ENCODE data around the gene B4GALT3. TPM values are rescaled to one million over a fixed set of nuclear protein-coding genes. Genes with fewer than 3 reads are reported as not detected.

The B4GALT3 gene
- total RNA-seq, 2 experiments from 2014 or later = 56.4 to 58.9 TPM

DNA sequence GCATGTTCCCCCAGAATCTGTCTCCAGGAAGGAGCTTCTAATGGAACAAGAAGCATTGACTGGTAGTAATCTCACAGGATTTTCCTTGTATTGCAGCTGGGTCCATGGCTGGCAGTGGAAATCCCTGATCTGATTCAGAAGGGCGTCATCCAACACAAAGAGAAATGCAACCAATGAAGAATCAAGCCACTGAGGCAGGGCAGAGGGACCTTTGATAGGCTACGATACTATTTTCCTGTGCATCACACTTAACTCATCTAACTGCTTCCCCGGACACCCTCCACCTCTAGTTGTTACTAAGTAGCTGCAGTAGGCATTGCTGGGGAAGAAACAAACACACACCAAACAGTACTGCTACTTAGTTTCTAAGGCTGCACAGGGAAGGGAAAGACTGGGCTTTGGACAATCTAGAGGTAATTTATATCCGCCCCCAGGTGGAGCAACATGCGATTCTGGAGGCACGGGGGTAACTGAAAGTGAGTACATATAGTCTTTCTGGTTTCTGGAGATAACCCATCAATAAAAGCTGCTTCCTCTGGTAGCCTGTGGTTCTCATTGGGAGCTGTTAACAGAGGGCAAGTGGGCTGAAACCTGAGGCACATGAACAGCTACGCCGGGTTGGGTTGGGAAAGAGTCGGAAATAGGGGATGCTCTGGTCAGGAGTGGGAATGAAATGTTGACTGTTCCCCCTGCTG is 18.8 kb downstream of the B4GALT3 start:
- CTCF ChIA-PET = interaction anchor here (0.6 to 1.5 kb wide), 5 partner anchors 8 to 87 kb away, joined by 3 to 4 read pairs (median 4); partner anchors contain the start of gene PPOX
- POLR2A ChIA-PET = interaction anchor here (0.5 to 0.7 kb wide), 2 partner anchors 67 to 230 kb away, joined by 4 read pairs; partner anchors contain the start of gene TOMM40L

DNA sequence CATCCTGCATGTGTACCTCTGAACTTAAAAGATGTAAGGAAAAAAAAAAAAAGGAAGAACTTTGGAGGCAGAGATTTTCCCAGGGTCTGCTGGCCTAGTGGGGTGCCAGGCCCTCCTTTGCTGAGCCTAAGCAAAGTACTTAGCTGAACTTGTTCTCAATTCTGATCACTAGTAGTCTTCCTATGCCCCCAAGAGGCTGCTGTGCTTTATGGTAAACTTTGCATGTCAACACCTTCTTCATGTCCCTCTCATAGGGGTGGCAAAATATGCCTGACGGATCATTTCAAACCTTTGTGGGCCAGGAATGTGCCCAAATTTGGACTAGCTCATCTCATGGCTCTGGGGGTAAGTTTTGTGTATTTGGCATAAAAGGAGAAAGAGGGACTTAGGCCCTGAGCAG is 19.4 kb downstream of the B4GALT3 start:
- ChIA-PET POLR2A (interaction anchor here (0.5 to 1.1 kb wide), 3 partner anchors 8 to 231 kb away, joined by 4 read pairs; partner anchors contain the start of genes PPOX and TOMM40L), CTCF (interaction anchor here (0.6 to 1.5 kb wide), 4 partner anchors 8 to 86 kb away, joined by 3 to 4 read pairs (median 4); partner anchors contain the start of gene PPOX)

DNA sequence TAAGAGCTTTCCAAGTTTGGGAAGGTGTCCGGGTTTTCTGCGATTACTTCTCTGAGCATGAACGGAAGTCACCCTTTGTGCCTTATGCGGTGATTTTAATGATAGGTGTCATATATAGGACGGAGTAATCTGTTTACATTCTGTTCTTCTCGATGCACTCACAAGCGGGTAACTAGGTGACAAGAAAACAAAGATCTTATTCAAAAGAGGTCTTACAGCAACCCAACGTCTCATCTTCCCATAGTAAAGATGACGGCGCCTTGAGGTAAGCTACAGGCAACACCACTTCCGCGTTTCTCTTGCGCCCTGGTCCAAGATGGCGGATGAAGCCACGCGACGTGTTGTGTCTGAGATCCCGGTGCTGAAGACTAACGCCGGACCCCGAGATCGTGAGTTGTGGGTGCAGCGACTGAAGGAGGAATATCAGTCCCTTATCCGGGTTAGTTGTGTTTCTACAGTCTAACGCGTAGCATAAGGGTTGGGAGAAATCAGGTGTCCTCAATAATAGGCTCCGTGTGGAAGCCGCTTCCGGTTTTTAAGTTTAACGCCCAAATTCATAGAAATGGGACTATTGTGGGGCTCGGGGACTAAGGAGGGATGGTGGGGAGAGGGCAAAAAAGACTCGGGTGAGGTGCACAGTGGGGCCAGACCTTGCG is 23.5 kb downstream of the B4GALT3 start, which contains the start of gene UFC1:
TSS of gene UFC1 (plus strand) at position 297 of the 656 bp plus-strand sequence. CDS start at position 317, 20 bp downstream.
- ChIA-PET POLR2A (interaction anchor here (0.5 to 3.0 kb wide), 5 partner anchors 12 to 72 kb away, joined by 3 to 21 read pairs (median 6); partner anchors contain the start of genes B4GALT3, NIT1, PFDN2 and PPOX), CTCF (interaction anchor here (1.0 to 2.1 kb wide), 3 partner anchors 12 to 72 kb away, joined by 3 to 10 read pairs (median 5); partner anchors contain the start of genes PPOX and TOMM40L)

DNA sequence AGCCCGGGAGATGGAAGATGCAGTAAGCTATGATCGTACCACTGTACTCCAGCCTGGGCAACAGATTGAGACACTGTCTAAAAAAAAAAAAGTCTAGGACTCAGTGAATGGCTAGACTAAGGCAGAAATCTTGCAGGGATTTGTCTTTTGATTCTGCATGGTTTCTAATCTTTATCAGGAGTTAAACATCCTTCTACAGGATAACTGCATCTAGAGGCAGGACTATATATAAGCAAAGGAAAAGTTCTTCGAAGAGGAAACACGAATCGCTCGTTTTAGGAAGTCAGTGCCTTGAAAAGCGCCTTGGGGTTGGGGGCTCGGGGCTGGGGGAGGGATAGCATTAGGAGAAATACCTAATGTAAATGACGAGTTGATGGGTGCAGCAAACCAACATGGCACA is 24.1 kb downstream of the B4GALT3 start:
- ChIA-PET POLR2A (interaction anchor here (0.5 to 3.0 kb wide), 5 partner anchors 13 to 73 kb away, joined by 3 to 21 read pairs (median 6); partner anchors contain the start of genes B4GALT3, NIT1, PFDN2 and PPOX), CTCF (interaction anchor here (0.7 to 1.1 kb wide), 3 partner anchors 16 to 135 kb away, joined by 3 to 5 read pairs (median 3); partner anchors contain the start of gene TOMM40L)

DNA sequence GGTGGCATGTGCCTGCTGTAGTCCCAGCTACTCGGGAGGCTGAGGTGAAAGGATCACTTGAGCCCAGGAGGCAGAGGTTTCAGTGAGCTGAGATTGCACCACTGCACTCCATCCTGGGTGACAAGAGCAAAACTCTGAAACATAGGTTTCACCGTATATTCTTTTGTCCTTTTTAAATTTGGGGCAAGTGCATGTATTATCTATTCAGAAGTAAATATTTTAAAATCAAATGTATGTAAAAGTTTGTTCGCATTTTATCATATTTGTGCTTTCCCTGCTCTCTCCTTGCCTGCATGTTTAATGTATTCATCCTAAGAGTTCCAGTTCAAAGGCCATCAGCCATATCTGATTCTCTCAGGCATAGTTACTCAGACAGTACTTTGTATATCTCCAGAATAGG is 31.5 kb downstream of the B4GALT3 start:
- ChIA-PET CTCF (interaction anchor here (0.6 kb wide), 2 partner anchors 147 to 148 kb away, joined by 3 read pairs; no protein-coding TSS in a partner anchor), POLR2A (interaction anchor here (0.7 kb wide), 1 partner anchor 18 kb away, joined by 4 read pairs; no protein-coding TSS in a partner anchor)

DNA sequence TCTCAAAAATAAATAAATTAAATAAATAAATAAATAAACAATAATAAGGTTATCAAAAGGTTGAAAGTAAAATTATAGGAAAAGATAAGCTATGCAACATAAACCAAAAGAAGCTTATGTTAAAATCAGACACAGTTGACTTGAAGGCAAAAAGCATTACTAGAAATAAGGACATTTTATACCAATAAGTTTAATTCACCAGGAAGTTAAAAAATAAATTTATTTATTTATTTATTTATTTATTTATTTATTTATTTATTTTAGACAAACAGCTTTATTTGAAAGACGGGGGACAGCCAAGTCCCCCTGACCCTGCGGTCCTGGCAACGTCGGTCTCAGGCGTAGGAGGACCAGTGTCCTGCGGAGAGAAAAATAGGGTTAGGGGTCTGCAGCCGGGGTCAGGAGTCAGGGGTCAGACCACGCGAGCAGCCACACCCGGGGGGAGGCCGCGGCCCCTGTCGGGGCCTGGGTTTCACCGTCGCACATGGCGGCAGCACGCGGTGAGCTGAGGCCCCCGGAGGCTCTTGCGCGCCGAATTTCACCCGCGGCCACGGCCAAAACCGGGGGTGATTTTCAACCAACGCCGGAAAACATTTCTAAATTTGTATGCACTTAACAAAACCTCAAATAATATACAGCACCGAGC is 36.4 kb downstream of the B4GALT3 start:
- ChIA-PET POLR2A (interaction anchor here (1.0 kb wide), 1 partner anchor 24 kb away, joined by 3 read pairs; no protein-coding TSS in a partner anchor), CTCF (interaction anchor here (1.1 to 1.7 kb wide), 3 partner anchors 19 to 33 kb away, joined by 3 to 5 read pairs (median 4); partner anchors contain the start of gene PPOX)

DNA sequence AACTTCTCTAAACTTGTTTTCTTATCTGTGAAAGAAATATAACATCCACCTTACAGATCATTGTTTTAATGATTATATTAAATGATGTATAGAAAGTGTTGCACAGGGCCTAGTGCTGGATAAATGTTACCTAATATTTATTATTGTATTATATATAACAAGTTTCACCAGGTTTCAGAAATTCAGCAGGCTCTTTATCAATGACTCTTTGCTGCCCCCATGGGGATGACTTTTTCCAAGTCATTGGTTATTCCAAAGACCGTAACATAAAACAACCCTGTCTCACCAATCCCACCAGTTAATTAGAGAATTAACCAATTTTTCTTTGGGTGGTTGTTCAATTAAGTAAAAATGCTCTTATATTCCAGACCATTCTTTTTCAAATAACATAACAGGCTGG is 37.5 kb downstream of the B4GALT3 start:
- POLR2A ChIA-PET = no interaction called here

DNA sequence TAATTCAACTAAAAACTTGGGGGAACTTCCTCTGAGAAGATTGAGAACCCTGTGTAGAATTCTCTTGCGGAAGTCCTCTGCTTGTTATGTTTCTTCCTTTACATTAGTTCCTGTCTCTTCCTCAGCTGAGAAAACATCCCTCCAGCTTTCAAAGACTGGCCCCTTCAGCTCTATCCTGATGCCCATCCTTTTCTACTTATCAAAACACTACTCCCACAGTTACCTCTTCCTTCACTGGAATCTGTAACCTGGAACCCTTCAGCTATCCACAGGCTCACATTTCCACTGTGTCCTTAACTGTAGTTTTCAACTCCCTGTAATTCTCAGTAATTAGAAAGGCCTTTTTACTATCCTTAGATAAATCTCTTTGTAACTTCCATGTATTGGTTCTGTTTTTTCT is 38.9 kb downstream of the B4GALT3 start:
- POLR2A ChIA-PET = no interaction called here
- CTCF ChIA-PET = interaction anchor here (1.3 to 2.4 kb wide), 3 partner anchors 9 to 141 kb away, joined by 4 to 5 read pairs (median 5); no protein-coding TSS in a partner anchor

More for the DNA sequence above, 37.5 kb downstream of the B4GALT3 start:
- CTCF ChIA-PET = interaction anchor here (1.3 to 1.7 kb wide), 4 partner anchors 12 to 42 kb away, joined by 3 to 5 read pairs (median 5); partner anchors contain the start of gene PPOX

DNA sequence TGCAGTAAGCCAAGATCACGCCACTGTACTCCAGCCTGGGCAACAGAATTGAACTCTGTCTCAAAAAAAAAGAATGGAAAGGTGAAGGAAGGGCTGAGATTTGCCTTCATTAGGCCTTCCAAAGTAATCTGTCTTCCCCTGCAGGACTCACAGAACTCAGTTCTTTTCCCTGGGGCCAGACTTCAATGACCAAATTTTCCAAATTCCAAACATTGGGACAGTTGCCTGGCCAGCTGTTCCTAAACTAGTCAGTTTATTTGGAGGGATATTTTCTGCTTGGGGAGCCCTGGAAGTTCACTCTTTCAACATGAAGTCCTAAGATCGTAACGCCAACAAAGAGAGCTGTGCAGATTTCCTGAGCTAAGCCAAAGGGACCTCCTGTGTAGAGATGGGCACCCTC is 39.4 kb downstream of the B4GALT3 start:
- CTCF ChIA-PET = interaction anchor here (1.7 to 2.4 kb wide), 2 partner anchors 9 to 141 kb away, joined by 4 to 5 read pairs; no protein-coding TSS in a partner anchor
- POLR2A ChIA-PET = no interaction called here

DNA sequence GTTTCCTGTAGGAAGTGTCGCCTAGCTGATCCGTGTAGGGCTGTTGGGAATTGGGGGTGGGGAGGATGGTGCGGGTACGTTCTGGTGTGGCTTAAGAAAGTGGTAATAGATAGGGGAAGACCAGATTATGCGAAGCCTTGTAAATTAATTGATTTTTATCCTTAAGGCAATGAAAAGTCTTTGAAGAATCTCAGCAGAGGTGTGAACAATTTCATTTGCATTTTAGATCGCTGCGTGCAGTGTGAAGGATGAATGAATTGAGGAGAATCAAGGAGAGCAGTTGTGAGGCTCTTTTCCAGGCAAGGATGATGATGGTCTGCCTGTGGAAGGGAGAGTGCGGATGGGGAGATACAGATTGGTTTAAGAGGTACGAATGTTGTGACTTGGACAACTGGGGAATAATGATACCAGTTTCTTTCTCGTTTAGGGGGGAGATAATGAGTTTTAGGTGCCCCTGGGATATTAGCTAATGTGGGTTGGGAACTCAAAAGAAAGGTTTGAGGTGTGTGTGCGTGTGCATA is 44.0 kb downstream of the B4GALT3 start:
- ChIA-PET POLR2A (interaction anchor here (0.6 to 2.6 kb wide), 5 partner anchors 14 to 95 kb away, joined by 3 to 23 read pairs (median 4); partner anchors contain the start of genes ARHGAP30, NIT1, PFDN2 and TSTD1), CTCF (interaction anchor here (0.6 to 2.2 kb wide), 10 partner anchors 12 to 353 kb away, joined by 3 to 7 read pairs (median 4); partner anchors contain the start of genes ARHGAP30, PPOX and USF1)

DNA sequence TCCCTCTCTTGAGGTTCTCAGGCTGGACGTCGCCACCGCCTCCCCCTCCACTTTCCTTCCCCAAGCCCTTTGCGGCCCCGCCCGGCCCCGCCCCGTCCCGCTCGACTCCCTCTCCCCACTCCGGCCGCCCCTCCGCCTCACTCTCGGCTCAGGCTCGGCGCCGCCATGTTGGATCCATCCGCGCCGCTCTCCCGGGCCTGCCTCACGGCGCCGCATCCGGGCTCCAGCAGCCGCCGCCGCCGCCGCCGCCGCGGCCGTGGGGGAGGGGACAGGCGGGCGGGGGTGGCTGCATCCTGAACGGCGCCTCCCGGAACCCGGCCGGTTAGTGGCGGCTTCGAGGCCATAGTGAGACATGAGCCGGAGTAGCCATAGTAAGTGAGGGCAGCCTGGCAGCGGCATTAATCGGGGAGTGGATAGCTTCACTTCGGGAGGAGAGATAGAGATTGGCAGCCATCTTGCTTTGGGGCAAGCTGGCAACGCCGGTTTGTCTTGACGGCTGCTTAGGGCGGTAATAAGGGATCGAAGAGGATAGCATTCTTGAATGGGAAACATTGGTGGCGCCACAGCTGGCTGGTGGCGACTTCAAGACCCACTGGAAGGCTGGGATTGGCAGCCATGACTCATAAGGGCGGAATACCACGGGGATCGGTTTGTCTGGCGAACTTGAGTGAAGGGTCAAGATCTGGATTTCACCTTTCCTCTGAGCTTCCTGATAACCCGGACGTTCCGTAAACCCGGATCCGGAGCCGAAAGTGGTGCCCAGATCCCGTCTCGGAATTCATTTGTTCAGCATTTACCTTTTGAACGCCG is 44.7 kb downstream of the B4GALT3 start, which contains the start of gene DEDD:
TSS of gene DEDD (minus strand) at position 258 of the 810 bp plus-strand sequence. CDS start 8,205 bp downstream, outside the sequence.
- POLR2A ChIA-PET = interaction anchor here (0.5 to 2.6 kb wide), 6 partner anchors 13 to 102 kb away, joined by 3 to 23 read pairs (median 4); partner anchors contain the start of genes ARHGAP30, NIT1, PFDN2 and TSTD1
- CTCF ChIA-PET = interaction anchor here (0.6 to 2.2 kb wide), 9 partner anchors 11 to 353 kb away, joined by 3 to 7 read pairs (median 4); partner anchors contain the start of genes PPOX and USF1

DNA sequence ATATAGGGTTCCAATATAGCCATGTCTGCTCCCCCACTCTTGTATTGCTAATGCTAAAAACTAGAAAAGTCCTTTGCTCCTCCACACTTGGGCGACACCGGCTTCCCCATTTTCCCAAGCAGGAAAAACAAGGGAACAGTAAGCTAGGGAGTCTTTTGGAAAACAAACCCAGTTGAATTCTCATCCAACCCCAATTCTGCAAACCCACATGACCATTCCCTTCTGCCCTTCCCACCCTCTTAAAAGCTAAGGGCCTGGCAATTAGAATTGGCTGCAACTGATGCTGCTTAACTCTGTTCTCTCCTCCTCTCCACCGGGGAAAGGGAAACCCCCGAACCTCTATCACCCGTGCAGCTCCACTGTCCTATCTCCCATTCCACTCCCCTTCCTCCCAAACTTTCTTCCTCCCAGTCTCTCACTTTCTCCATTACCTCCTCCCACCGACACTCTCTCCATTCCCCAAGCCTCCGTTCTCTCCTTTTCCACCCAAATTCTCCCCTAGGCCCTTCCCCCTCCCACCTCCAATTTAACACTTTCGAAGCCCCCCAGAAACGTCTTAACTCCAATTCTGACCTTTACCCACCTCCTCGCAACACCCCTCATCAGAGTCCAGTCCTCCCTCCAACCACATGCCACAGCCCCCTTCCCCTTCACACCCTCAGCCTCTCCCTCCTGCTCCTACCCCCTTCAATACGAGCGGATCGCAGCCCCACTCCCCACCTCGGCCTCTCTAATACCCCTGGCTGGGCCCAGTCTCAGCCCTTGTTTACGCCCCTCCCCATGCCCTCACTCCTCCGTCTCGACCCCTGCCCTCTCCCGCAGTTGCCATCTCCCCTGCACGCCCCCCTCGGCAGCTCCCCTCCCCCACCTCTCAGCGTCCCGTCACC is 45.5 kb downstream of the B4GALT3 start:
- CTCF ChIA-PET = interaction anchor here (0.9 to 2.2 kb wide), 6 partner anchors 10 to 352 kb away, joined by 3 to 7 read pairs (median 5); partner anchors contain the start of genes PPOX and USF1
- POLR2A ChIA-PET = interaction anchor here (0.5 to 2.6 kb wide), 4 partner anchors 13 to 102 kb away, joined by 4 to 23 read pairs (median 4); partner anchors contain the start of genes NIT1, PFDN2 and TSTD1

DNA sequence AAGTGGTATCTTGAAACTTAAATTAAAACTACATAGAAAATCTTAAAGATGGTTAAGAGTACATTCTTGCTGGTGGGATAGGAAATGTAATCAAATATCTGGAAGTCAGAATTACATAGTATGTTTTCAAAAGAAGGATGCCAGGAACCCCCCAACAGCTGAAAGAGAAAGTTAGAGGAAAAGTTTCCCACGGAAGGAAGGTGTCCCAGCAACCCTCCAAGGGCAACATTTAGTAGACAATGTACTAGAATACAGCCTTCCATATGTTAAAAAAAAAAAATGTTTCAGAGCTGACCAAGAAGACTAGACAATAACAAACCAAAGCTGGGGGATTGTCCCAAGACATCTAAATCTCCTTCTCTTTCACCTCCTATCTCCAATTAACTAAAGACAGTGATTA is 47.0 kb downstream of the B4GALT3 start:
- ChIA-PET CTCF (interaction anchor here (1.6 kb wide), 1 partner anchor 33 kb away, joined by 7 read pairs; no protein-coding TSS in a partner anchor), POLR2A (interaction anchor here (0.6 kb wide), 1 partner anchor 36 kb away, joined by 3 read pairs; the partner anchor contains the start of gene PPOX)

DNA sequence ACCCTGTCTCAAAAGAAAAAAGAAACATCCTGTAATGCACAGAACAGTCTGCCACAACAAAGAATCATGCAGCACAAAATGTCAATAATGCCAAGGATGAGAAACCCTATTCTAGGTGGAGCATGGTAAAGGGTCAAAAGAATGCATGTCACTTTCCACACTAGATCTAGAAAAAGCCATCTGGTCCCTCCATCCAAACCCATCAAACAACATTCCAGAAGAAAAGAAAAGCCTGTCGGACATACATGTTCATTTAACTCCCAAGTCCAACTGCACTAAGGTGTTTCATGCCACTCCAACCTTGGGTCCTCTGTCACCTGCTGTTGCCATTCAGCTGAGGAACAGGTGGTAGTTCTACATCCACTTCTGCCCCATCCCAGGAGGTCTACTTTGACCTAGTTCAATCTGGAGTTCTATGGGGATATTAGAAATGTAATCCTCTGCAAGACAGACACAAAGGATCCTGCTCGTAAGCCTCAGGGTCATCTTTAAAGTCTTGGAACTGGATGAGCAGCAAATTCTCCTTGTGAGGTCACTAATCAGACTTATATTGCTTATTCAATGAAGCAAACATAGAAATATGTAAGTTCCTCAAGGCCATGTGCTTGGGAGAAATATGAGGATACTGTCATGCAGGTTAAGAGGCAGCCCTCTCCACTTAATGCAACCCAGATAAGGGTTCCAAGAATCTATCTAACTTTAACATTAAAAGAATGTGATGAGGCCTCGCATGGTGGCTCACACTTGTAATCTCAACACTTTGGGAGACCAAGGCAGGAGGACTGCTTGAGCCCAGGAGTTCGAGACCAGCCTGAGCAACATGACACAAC is 48.5 kb downstream of the B4GALT3 start:
- ChIA-PET CTCF (interaction anchor here (0.6 kb wide), 1 partner anchor 13 kb away, joined by 4 read pairs; no protein-coding TSS in a partner anchor), POLR2A (interaction anchor here (1.0 kb wide), 1 partner anchor 11 kb away, joined by 3 read pairs; the partner anchor contains the start of genes NIT1 and PFDN2)

DNA sequence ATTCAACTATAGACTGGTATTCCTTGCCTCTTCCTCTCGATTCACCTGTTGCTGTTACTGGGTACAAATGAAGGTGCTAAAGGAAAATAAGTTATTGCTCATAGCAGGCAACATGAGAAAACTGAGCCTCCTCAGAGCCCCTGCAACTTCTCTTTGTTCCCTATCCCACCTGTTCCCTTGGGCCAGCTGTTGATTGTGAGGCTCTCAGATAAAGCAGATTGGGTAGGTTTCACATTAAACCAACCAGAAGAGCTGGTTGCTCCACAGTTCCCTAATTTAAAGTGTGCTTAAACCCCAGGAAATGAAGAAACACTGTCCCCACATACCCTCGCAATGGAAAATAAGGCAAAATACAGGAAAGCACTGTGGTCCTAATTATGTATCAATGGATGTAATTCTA is 49.7 kb downstream of the B4GALT3 start:
- CTCF ChIA-PET = interaction anchor here (0.9 to 1.4 kb wide), 3 partner anchors 11 to 66 kb away, joined by 3 to 5 read pairs (median 3); no protein-coding TSS in a partner anchor
- POLR2A ChIA-PET = interaction anchor here (0.5 kb wide), 2 partner anchors 18 to 98 kb away, joined by 3 to 4 read pairs; partner anchors contain the start of gene TOMM40L
